Endothelial cell of umbilical vein (primary cell): ENCODE measurements around the gene NGEF. TPM values are rescaled to one million over a fixed set of nuclear protein-coding genes. Genes with fewer than 3 reads are reported as not detected.

Experiments
- BruUV-seq: library from RNA; stranded (reverse); fragments of 400-500 nt; replicated peaks from 2 replicates; lab custom pipeline; 2021; lab: Mats Ljungman, UMichigan
- CTCF ChIA-PET: fragments of 300-600, 350-600 bp; sonication (Branson Sonifier 250); formaldehyde crosslinking; loops from one replicate; lab custom pipeline; 2021; ENCODE audit warnings: antibody characterized with exemption, inconsistent platforms; lab: Charles Lee
- POLR2A ChIA-PET: fragments of 300-600, 350-600 bp; sonication (Branson Sonifier 250); formaldehyde crosslinking; loops from one replicate; lab custom pipeline; 2021; ENCODE audit warnings: antibody characterized with exemption, inconsistent platforms; lab: Charles Lee
- DNase-seq: peaks from one replicate; pipeline ENCODE4 v3.0.0-alpha.2; 2011; ENCODE audit warnings: low read depth, low spot score
- FAIRE-seq: peaks from 2 replicates; lab custom pipeline; 2011; peaks lifted over from hg19 to GRCh38; lab: Jason Lieb, UNC
- H2AFZ ChIP-seq: 2 replicates; pipeline ENCODE4 v1.6.0; 2012; ENCODE audit warnings: low read depth, low read length, control low read depth, inconsistent platforms
- H3K27ac ChIP-seq: 2 replicates; pipeline ENCODE4 v1.5.1; 2011; ENCODE audit warnings: low read depth, mild to moderate bottlenecking, control low read depth, low read length, moderate library complexity; ENCODE audit not compliant: insufficient read depth
- H3K27me3 ChIP-seq, 2 experiments: 2 replicates each; pipeline versions ENCODE4 v1.6.0 to v1.6.1; 2011; ENCODE audit warnings: low read length in 2 of 2, mixed read lengths in 1 of 2; ENCODE audit not compliant: control insufficient read depth in 2 of 2, insufficient read depth in 2 of 2
- H3K36me3 ChIP-seq, 2 experiments: 2 replicates in 1 of 2; 3 replicates in 1 of 2; pipeline ENCODE4 v1.5.1; 2011; ENCODE audit warnings: low read length in 2 of 2, mild to moderate bottlenecking in 1 of 2, moderate library complexity in 1 of 2; ENCODE audit not compliant: control insufficient read depth in 2 of 2, insufficient read depth in 2 of 2; ENCODE audit errors: extremely low read depth in 1 of 2
- H3K4me1 ChIP-seq: 3 replicates; pipeline ENCODE4 v1.5.1; 2011; ENCODE audit warnings: mild to moderate bottlenecking, low read length; ENCODE audit not compliant: control insufficient read depth, insufficient read depth; ENCODE audit errors: extremely low read depth
- H3K4me2 ChIP-seq: 2 replicates; pipeline ENCODE4 v1.6.1; 2011; ENCODE audit warnings: low read length, control low read depth, mixed read lengths; ENCODE audit not compliant: insufficient read depth
- H3K4me3 ChIP-seq, 3 experiments: fragments of 200-600 bp in 1 of 3; sonication (generic), shearing (Covaris generic) in 1 of 3; replicated peaks in 1 of 3; 2 replicates each; pipeline ENCODE4 v1.5.1; 2011 to 2016; ENCODE audit warnings: control low read depth in 3 of 3, low read length in 3 of 3, mild to moderate bottlenecking in 2 of 3, inconsistent platforms in 1 of 3, low read depth in 1 of 3, moderate library complexity in 1 of 3; ENCODE audit not compliant: insufficient read depth in 1 of 3
- H3K79me2 ChIP-seq: 2 replicates; pipeline ENCODE4 v1.6.0; 2012; ENCODE audit warnings: low read length, inconsistent platforms; ENCODE audit not compliant: control insufficient read depth, insufficient read depth
- H3K9ac ChIP-seq: replicated peaks from 2 replicates; pipeline ENCODE3; 2011; ENCODE audit warnings: low read length, control low read depth; ENCODE audit not compliant: insufficient read depth; ENCODE audit errors: extremely low read depth
- H3K9me1 ChIP-seq: replicated peaks from 3 replicates; pipeline ENCODE4 v1.6.0; 2011; ENCODE audit warnings: mild to moderate bottlenecking, low read length; ENCODE audit not compliant: control insufficient read depth, insufficient read depth; ENCODE audit errors: extremely low read depth
- H3K9me3 ChIP-seq: replicated peaks from 2 replicates; pipeline ENCODE4 v1.5.1; 2012; ENCODE audit warnings: low read length, inconsistent platforms; ENCODE audit not compliant: control insufficient read depth, insufficient read depth
- H4K20me1 ChIP-seq: replicated peaks from 2 replicates; pipeline ENCODE3; 2011; ENCODE audit warnings: mild to moderate bottlenecking, low read length; ENCODE audit not compliant: control insufficient read depth, insufficient read depth; ENCODE audit errors: extremely low read depth
- CTCF ChIP-seq, 2 donors: IDR thresholded peaks; 1 replicate in 1 of 2; 2 replicates in 1 of 2; pipeline ENCODE4 v1.5.1; 2011; ENCODE audit warnings: low read length in 2 of 2, mild to moderate bottlenecking in 2 of 2, moderate library complexity in 2 of 2, control low read depth in 1 of 2, inconsistent platforms in 1 of 2, low read depth in 1 of 2; ENCODE audit not compliant: insufficient read depth in 1 of 2; ENCODE audit errors: extremely low read depth in 1 of 2
- GATA2 ChIP-seq: IDR thresholded peaks from 2 replicates; pipeline ENCODE4 v1.7.0; 2011; ENCODE audit warnings: low read depth, mild to moderate bottlenecking, moderate library complexity, mixed read lengths, low read length; ENCODE audit not compliant: insufficient read length, insufficient read depth
- MAX ChIP-seq: IDR thresholded peaks from 2 replicates; pipeline ENCODE4 v1.6.1; 2011; ENCODE audit not compliant: insufficient read depth, insufficient read length
- MYC ChIP-seq: IDR thresholded peaks from one replicate; pipeline ENCODE4 v1.6.1; 2011; ENCODE audit warnings: mild to moderate bottlenecking, low read depth, low read length
- POLR2A ChIP-seq: IDR thresholded peaks from 2 replicates; pipeline ENCODE4 v1.6.1; 2012; ENCODE audit warnings: low read depth, mild to moderate bottlenecking, control low read depth, low read length
- POLR2AphosphoS5 ChIP-seq: IDR thresholded peaks from 2 replicates; pipeline ENCODE4 v1.6.1; 2012; ENCODE audit warnings: low read depth, mild to moderate bottlenecking, control low read depth, low read length, moderate library complexity; ENCODE audit not compliant: insufficient read depth
- dilution Hi-C: fragments of 300-500 bp; cut with MboI; formaldehyde crosslinking; loops from one replicate; pipeline ENCODE4 v1.15.0; 2019; ENCODE audit warnings: low sequenced_read_pairs; ENCODE audit not compliant: extremely low pct_ligation_motif_present
- intact Hi-C: fragments of 100-400 bp; cut with micrococcal nuclease; formaldehyde crosslinking; loops from one replicate; pipeline ENCODE4 v1.10.0; 2022
- polyA plus RNA-seq, 4 experiments: library from polyadenylated mRNA; depleted of rRNA in 3 of 4; stranded (reverse) in 3 of 4; unstranded in 1 of 4; fragments of >200 nt; gene quantifications; 2 replicates each; pipeline versions ENCODE4 v1.2.1 to v1.2.3, GENCODE V29; 2011 to 2012; ENCODE audit warnings: missing spikeins in 1 of 4
- total RNA-seq: library from RNA; stranded (reverse); gene quantifications from 2 replicates; pipeline ENCODE4 v1.2.3, GENCODE V29; 2021

NGEF gene
- total and polyA plus RNA-seq, 2 donors (not counting 3 experiments of a cell fraction or from before 2014, with no cell fraction given) = 0.22 to 0.41 TPM

GRCh38 chr2:233023761-233024410 is 10.8 kb upstream of the NGEF start:
- H3K27me3 ChIP-seq = no peaks in the 10 kb centered on the region
- no peak overlapping the region for H2AFZ ChIP-seq
- ChIA-PET POLR2A (no interaction called here), CTCF (no interaction called here)
- dilution Hi-C loops = no loop called here
- DNase-seq (no peak), FAIRE-seq (no peak)
- no peaks in the 10 kb centered on the region for H3K9me3 ChIP-seq
- intact Hi-C loops = loop anchor here (10.0 kb wide), 1 partner anchor 419 kb away; no protein-coding TSS in a partner anchor
- H3K4me2 ChIP-seq = no peak overlapping the region
- BruUV-seq = no TSS peak
- no peaks in the 10 kb centered on the region for H3K79me2 ChIP-seq
- no peaks in the 10 kb centered on the region for H3K4me1 ChIP-seq
- no peak overlapping the region for H3K9ac ChIP-seq
- H3K4me3 ChIP-seq = no peak overlapping the region
- H3K27ac ChIP-seq = no peak overlapping the region
- H3K36me3 ChIP-seq = no peaks in the 10 kb centered on the region
- TF ChIP-seq GATA2 (no peak), POLR2AphosphoS5 (no peak), POLR2A (no peak), CTCF (IDR thresholded peaks at IDR 0.05; ENCODE audit: extremely low read depth in 1 of 2, insufficient read depth in 1 of 2, low read depth in 1 of 2, low read length in 2 of 2) (no peak), MYC (no peak), MAX (no peak)
- H4K20me1 ChIP-seq = no peaks in the 10 kb centered on the region
- no peaks in the 10 kb centered on the region for H3K9me1 ChIP-seq
